GM12872 (cell line): ENCODE data around the gene STAT5B.

ENCODE experiments used
- TF ChIP-seq, protein P1 (sequence below): IDR thresholded peaks from 3 replicates; pipeline ENCODE4 v1.5.1; 2011; ENCODE audit warnings: low read depth, mild to moderate bottlenecking, low read length, moderate library complexity; ENCODE audit not compliant: insufficient read depth

STAT5B gene

GRCh38 chr17:42276609-42277341 is 584 bp upstream of the STAT5B start:
- TF ChIP-seq, protein P1, sequence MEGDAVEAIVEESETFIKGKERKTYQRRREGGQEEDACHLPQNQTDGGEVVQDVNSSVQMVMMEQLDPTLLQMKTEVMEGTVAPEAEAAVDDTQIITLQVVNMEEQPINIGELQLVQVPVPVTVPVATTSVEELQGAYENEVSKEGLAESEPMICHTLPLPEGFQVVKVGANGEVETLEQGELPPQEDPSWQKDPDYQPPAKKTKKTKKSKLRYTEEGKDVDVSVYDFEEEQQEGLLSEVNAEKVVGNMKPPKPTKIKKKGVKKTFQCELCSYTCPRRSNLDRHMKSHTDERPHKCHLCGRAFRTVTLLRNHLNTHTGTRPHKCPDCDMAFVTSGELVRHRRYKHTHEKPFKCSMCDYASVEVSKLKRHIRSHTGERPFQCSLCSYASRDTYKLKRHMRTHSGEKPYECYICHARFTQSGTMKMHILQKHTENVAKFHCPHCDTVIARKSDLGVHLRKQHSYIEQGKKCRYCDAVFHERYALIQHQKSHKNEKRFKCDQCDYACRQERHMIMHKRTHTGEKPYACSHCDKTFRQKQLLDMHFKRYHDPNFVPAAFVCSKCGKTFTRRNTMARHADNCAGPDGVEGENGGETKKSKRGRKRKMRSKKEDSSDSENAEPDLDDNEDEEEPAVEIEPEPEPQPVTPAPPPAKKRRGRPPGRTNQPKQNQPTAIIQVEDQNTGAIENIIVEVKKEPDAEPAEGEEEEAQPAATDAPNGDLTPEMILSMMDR, result no peak

DNA sequence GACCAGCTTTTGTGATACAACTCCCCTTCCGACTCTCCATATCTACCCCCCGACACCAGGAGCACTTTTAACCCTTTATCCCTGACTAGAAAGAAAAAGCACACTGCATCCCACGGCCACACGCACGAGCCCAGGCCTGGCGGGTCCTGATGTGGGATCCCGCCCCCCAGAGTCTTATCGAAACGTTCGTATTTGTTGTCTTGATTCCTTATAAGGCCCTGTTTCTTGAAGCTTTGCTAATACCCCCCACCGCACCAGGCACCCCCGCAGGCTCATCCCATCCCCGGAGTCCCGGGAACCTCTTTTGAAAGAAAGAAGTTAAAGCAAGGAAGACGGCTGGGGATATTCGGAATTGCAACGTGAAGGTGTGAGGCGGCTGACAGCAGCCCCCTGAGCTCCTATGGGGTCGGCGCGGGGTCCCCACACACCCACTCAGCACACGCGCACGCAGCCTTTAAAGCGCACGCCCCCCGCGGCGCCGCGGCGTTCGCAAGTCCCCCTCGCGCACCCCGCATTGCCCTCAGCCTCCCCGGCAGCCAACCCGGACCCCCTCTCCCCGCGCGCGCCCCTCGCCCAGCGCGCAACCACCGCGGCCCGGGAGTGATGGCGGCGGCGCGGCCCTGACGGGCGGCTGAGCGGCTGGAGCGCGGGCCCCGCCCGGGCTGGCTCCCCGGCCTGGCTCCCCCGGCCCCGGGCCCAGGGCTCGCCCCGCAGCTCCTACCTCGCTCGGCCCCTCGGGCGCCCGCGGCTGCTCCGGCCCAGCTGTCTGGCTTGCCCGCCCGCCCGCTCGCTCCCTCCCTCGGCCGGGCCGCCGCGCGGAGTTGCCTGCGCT is 448 bp downstream of the STAT5B start:
- TF ChIP-seq, protein P1, result no peak

- TF ChIP-seq, protein P1, result no peak
Measured at GRCh38 chr17:42274812-42275526, 1.2 kb downstream of the STAT5B start.

- TF ChIP-seq, protein P1, result no peak
Measured at GRCh38 chr17:42274253-42274542, 2.0 kb downstream of the STAT5B start.

DNA sequence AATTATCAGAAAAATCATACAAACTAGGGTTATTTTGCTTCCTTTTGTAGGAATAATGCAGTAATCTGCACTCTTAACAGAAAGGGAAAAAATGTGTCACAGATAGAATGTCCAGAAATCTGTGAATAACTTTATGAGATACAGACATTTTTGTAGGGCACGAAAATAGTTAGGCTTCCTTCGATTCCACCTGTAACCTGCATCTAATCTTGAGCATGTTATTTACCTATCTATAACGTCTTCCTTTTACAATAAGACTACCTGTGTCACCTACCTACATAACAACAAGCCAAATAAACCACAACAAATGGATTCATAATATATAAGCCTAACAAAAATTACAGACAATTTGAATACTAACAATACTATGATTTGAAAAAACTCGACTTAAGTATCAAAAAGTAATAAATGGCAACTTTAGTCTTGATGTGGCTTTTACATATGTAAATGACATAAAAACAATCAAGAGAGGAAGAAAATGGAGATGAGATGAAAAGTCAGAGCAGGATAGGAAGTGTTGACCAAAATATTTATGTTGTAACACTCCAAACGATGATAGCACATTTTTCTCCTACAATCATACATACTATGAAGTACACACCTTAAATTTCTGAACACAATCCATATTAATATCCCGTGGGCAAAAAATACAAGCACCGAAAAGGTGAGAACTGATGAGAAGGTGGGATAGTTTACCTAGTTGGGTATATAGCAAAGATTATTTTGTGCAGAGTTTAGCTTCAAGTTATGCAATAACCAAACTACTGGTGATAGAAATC is 2.5 kb downstream of the STAT5B start:
- TF ChIP-seq, protein P1, result no peak

GRCh38 chr17:42272162-42272907 is 3.9 kb downstream of the STAT5B start:
- TF ChIP-seq, protein P1, result no peak
